ENCODE data around the gene IRF4.

DNA sequence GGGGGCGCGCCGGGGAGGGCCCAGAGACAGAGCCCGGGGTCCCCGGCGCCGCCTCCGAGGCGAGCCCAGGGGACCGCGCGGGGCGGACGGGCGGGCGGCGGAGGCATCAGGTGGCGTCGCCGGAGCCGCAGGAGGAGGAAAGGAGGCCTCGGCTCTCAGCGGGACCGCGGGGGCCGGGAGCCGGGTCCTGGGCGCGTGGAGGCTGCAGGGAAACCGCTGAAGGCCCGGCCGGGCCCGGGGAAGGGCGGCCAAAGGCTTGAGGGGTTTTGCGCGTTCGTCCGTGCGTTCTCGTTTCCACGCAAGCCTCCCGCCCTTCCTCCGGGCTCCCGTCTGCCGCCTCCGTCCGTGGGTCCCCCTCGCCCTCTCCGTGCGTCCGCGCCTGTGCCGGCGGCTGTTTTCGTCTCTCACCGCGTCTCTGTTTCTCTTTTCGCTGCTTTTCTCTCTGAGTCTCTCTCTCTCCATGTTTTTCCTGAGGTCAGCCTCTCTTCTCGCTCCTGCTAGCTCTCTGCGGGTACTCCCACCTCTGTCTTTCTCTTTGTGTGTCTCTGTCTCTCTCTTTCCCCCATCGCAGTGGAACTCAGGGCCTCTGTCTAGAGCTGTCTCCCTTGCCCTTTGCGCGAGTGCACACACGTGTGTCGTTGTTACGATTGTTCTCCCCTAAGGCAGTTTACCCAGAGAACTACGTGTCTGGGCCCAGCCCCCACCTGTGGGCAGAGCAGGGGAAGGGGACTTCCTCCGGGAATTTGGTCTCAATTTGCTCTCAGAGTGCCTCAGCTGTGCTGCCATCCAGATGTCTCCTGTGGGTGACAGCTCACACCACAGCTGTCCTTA lies 2.1 kb downstream of the IRF4 start:
- TF ChIP-seq, protein P1, sequence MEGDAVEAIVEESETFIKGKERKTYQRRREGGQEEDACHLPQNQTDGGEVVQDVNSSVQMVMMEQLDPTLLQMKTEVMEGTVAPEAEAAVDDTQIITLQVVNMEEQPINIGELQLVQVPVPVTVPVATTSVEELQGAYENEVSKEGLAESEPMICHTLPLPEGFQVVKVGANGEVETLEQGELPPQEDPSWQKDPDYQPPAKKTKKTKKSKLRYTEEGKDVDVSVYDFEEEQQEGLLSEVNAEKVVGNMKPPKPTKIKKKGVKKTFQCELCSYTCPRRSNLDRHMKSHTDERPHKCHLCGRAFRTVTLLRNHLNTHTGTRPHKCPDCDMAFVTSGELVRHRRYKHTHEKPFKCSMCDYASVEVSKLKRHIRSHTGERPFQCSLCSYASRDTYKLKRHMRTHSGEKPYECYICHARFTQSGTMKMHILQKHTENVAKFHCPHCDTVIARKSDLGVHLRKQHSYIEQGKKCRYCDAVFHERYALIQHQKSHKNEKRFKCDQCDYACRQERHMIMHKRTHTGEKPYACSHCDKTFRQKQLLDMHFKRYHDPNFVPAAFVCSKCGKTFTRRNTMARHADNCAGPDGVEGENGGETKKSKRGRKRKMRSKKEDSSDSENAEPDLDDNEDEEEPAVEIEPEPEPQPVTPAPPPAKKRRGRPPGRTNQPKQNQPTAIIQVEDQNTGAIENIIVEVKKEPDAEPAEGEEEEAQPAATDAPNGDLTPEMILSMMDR (IDR thresholded peaks at IDR 0.05; ENCODE audit: insufficient read depth, low read length, poor library complexity, severe bottlenecking): no peak
- no peak for TF ChIP-seq EZH2phosphoT487 (conservative IDR thresholded peaks at IDR 0.05; ENCODE audit: low read length)
